Neural progenitor cell (in vitro differentiated cells): ENCODE data around the gene HBG1. TPM values are rescaled to one million over a fixed set of nuclear protein-coding genes. Genes with fewer than 3 reads are reported as not detected.

Source experiments
- DNase-seq: peaks from one replicate; pipeline ENCODE4 v3.0.0-alpha.2; 2016; ENCODE audit warnings: low spot score
- H2AFZ ChIP-seq: fragments of 200-600 bp; sonication (generic); replicated peaks from 2 replicates; pipeline ENCODE4 v1.6.1; 2016; ENCODE audit warnings: antibody characterized with exemption
- H3F3A ChIP-seq: fragments of 200-600 bp; sonication (generic); 2 replicates; pipeline ENCODE4 v1.6.1; 2016; ENCODE audit warnings: antibody characterized with exemption, low read depth
- H3K27ac ChIP-seq: fragments of 200-600 bp; sonication (generic); 2 replicates; pipeline ENCODE4 v1.5.1; 2016; ENCODE audit warnings: mild to moderate bottlenecking
- H3K27me3 ChIP-seq: fragments of 200-600 bp; sonication (generic); 2 replicates; pipeline ENCODE4 v1.6.1; 2016; ENCODE audit warnings: mild to moderate bottlenecking, moderate library complexity
- H3K36me3 ChIP-seq: fragments of 200-600 bp; sonication (generic); 2 replicates; pipeline ENCODE4 v1.5.1; 2016
- H3K4me1 ChIP-seq: fragments of 200-600 bp; sonication (generic); 2 replicates; pipeline ENCODE4 v1.6.1; 2016; ENCODE audit warnings: mixed run types
- H3K4me2 ChIP-seq: fragments of 200-600 bp; sonication (generic); 2 replicates; pipeline ENCODE4 v1.6.1; 2016
- H3K4me3 ChIP-seq: fragments of 200-600 bp; sonication (generic); 2 replicates; pipeline ENCODE4 v1.5.1; 2016
- H3K79me2 ChIP-seq: fragments of 200-600 bp; sonication (generic); 2 replicates; pipeline ENCODE4 v1.6.1; 2016; ENCODE audit warnings: low read depth
- H3K9ac ChIP-seq: fragments of 200-600 bp; sonication (generic); 2 replicates; pipeline ENCODE4 v1.6.1; 2016
- H3K9me3 ChIP-seq: fragments of 200-600 bp; sonication (generic); 2 replicates; pipeline ENCODE4 v1.5.1; 2016; ENCODE audit warnings: low read depth
- H4K20me1 ChIP-seq: fragments of 200-600 bp; sonication (generic); 2 replicates; pipeline ENCODE4 v1.6.1; 2016; ENCODE audit warnings: low read depth
- H3K27ac Mint-ChIP-seq: 3 replicates; pipeline ENCODE4 v1.8.0; 2021; ENCODE audit warnings: mixed read lengths
- H3K27me3 Mint-ChIP-seq: 2 replicates; pipeline ENCODE4 v1.8.0; 2022; ENCODE audit warnings: low read depth, mild to moderate bottlenecking, inconsistent platforms, moderate library complexity, mixed read lengths; ENCODE audit not compliant: insufficient read depth
- H3K36me3 Mint-ChIP-seq: 3 replicates; pipeline ENCODE4 v1.8.0; 2021; ENCODE audit warnings: mixed read lengths
- H3K4me1 Mint-ChIP-seq: 3 replicates; pipeline ENCODE4 v1.8.0; 2021; ENCODE audit warnings: mixed read lengths
- H3K4me3 Mint-ChIP-seq: 3 replicates; pipeline ENCODE4 v1.8.0; 2021; ENCODE audit warnings: mild to moderate bottlenecking, moderate library complexity, mixed read lengths
- H3K9me3 Mint-ChIP-seq: 3 replicates; pipeline ENCODE4 v1.8.0; 2020; ENCODE audit warnings: mixed read lengths
- CTCF ChIP-seq: fragments of 200-600 bp; sonication (generic); IDR thresholded peaks from 2 replicates; pipeline ENCODE4 v1.5.1; 2017; ENCODE audit warnings: antibody characterized with exemption, mild to moderate bottlenecking
- EZH2 ChIP-seq: fragments of 200-600 bp; sonication (generic); IDR thresholded peaks from 2 replicates; pipeline ENCODE4 v1.6.1; 2017; ENCODE audit warnings: antibody characterized with exemption, mild to moderate bottlenecking, moderate library complexity
- EZH2phosphoT487 ChIP-seq: fragments of 200-600 bp; sonication (generic); IDR thresholded peaks from 2 replicates; pipeline ENCODE4 v1.6.1; 2017; ENCODE audit warnings: antibody characterized with exemption
- total RNA-seq: library from RNA; depleted of rRNA; stranded (reverse); fragments of >200 nt; gene quantifications from 2 replicates; pipeline ENCODE4 v1.2.3, GENCODE V29; 2015; ENCODE audit warnings: low replicate concordance

The HBG1 gene
- total RNA-seq, 1 donor from 2014 or later, result not detected

GRCh38 chr11:5293028-5293427 is 43.4 kb upstream of the HBG1 start:
- H3K4me1 Mint-ChIP-seq, result no peaks in the 10 kb centered on the region
- Histone ChIP-seq H3K9ac (no peak overlapping the region), H3K36me3 (no peaks in the 10 kb centered on the region), H3K4me3 (no peak overlapping the region), H3F3A (no peaks in the 10 kb centered on the region), H3K27me3 (no peaks in the 10 kb centered on the region), H3K27ac (no peak overlapping the region), H3K79me2 (no peaks in the 10 kb centered on the region), H4K20me1 (no peaks in the 10 kb centered on the region), H3K4me2 (no peak overlapping the region), H2AFZ (no peak overlapping the region), H3K9me3 (no peaks in the 10 kb centered on the region), H3K4me1 (no peaks in the 10 kb centered on the region)
- no peaks in the 10 kb centered on the region for H3K36me3 Mint-ChIP-seq
- no peak overlapping the region for H3K27ac Mint-ChIP-seq
- no peak for DNase-seq
- no peak for TF ChIP-seq CTCF
- no peak for TF ChIP-seq EZH2phosphoT487
- no peak for TF ChIP-seq EZH2
- peaks cover 4% of the 10 kb centered on the region for H3K27me3 Mint-ChIP-seq
- no peak overlapping the region for H3K4me3 Mint-ChIP-seq
- no peaks in the 10 kb centered on the region for H3K9me3 Mint-ChIP-seq

- no peaks in the 10 kb centered on the region for H3K27me3 ChIP-seq
- H3K27me3 Mint-ChIP-seq, result peaks cover 4% of the 10 kb centered on the region
- H3K4me1 ChIP-seq, result no peaks in the 10 kb centered on the region
- no peak overlapping the region for H3K27ac Mint-ChIP-seq
- no peak overlapping the region for H3K4me2 ChIP-seq
- no peak overlapping the region for H3K4me3 ChIP-seq
- TF ChIP-seq EZH2 (no peak), CTCF (peak; percentile 65)
- H3K36me3 Mint-ChIP-seq, result no peaks in the 10 kb centered on the region
- no peaks in the 10 kb centered on the region for H3K36me3 ChIP-seq
- no peaks in the 10 kb centered on the region for H3K9me3 Mint-ChIP-seq
- no peaks in the 10 kb centered on the region for H3K9me3 ChIP-seq
- H4K20me1 ChIP-seq, result no peaks in the 10 kb centered on the region
- H3K79me2 ChIP-seq, result no peaks in the 10 kb centered on the region
- no peaks in the 10 kb centered on the region for H3F3A ChIP-seq
- H3K9ac ChIP-seq, result no peak overlapping the region
- H3K27ac ChIP-seq, result no peak overlapping the region
- peak overlapping the region; percentile 42 for H2AFZ ChIP-seq
- no peak overlapping the region for H3K4me3 Mint-ChIP-seq
- peak; percentile 44 for DNase-seq
- H3K4me1 Mint-ChIP-seq, result no peaks in the 10 kb centered on the region
These were observed 41.7 kb upstream of the HBG1 start for GRCh38 chr11:5291207-5291838.

- Histone ChIP-seq H3K27ac (no peak overlapping the region), H3K9ac (no peak overlapping the region), H3K4me3 (no peak overlapping the region), H3K27me3 (no peaks in the 10 kb centered on the region), H2AFZ (no peak overlapping the region), H4K20me1 (no peaks in the 10 kb centered on the region), H3K4me2 (no peak overlapping the region), H3F3A (no peaks in the 10 kb centered on the region), H3K36me3 (no peaks in the 10 kb centered on the region), H3K79me2 (no peaks in the 10 kb centered on the region), H3K9me3 (no peaks in the 10 kb centered on the region), H3K4me1 (no peaks in the 10 kb centered on the region)
- Mint-ChIP-seq H3K36me3 (no peaks in the 10 kb centered on the region), H3K27ac (no peak overlapping the region), H3K9me3 (no peaks in the 10 kb centered on the region), H3K4me3 (no peak overlapping the region), H3K4me1 (no peaks in the 10 kb centered on the region), H3K27me3 (peaks cover 2% of the 10 kb centered on the region)
- no peak for TF ChIP-seq EZH2
- no peak for TF ChIP-seq CTCF
- DNase-seq, result no peak
These were observed 40.4 kb upstream of the HBG1 start for GRCh38 chr11:5290106-5290505.
